Colonic mucosa (tissue), 4 donors: ENCODE measurements around the gene TBC1D17. TPM values are rescaled to one million over a fixed set of nuclear protein-coding genes. Genes with fewer than 3 reads are reported as not detected.

Experiments used
- DNase-seq: peaks from one replicate; pipeline ENCODE4 v3.0.0-alpha.2; 2020
- H3K27ac ChIP-seq: fragments of 200-600 bp; one replicate; pipeline ENCODE4 v1.8.0; 2021
- H3K27me3 ChIP-seq: fragments of 200-600 bp; one replicate; pipeline ENCODE4 v1.8.0; 2021
- H3K36me3 ChIP-seq: fragments of 200-600 bp; one replicate; pipeline ENCODE4 v1.8.0; 2021
- H3K4me1 ChIP-seq: fragments of 200-600 bp; one replicate; pipeline ENCODE4 v1.8.0; 2021; ENCODE audit warnings: mild to moderate bottlenecking
- H3K4me3 ChIP-seq: fragments of 200-600 bp; one replicate; pipeline ENCODE4 v1.8.0; 2021
- H3K9ac ChIP-seq, 2 donors: one replicate each; pipeline ENCODE4 v1.7.0; 2013; ENCODE audit warnings: control low read depth in 2 of 2, low read depth in 2 of 2, low read length in 2 of 2
- H3K9me3 ChIP-seq: fragments of 200-600 bp; one replicate; pipeline ENCODE4 v1.8.0; 2021
- CTCF ChIP-seq: fragments of 200-600 bp; IDR thresholded peaks from one replicate; pipeline ENCODE4 v1.8.0; 2022; ENCODE audit warnings: antibody characterized with exemption, mild to moderate bottlenecking
- intact Hi-C: fragments of 100-400 bp; cut with DNase I; formaldehyde crosslinking; loops from one replicate; pipeline ENCODE4 v1.14.1; 2022
- total RNA-seq, 2 donors: library from RNA; stranded (reverse); fragmentation: NEBNext Ultra II Directional in 1 of 2; extraction: Animal tissue kit (Norgen Biotek cat#: 25700) in 1 of 2; gene quantifications; one replicate each; pipeline ENCODE4 v1.2.1, GENCODE V29; 2021
- donor health status: healthy.
- donor health status: DM: no; HTN: no; CAD: no.
- donor health status: DM: no; HTN: no; CAD: no.

TBC1D17 gene
- total RNA-seq, 2 donors from 2014 or later, result 29.4 to 33.7 TPM

GRCh38 chr19:49861541-49862378 is 15.7 kb upstream of the TBC1D17 start:
- Histone ChIP-seq H3K9ac (no peak overlapping the region), H3K36me3 (peaks cover 7% of the 10 kb centered on the region), H3K27me3 (no peaks in the 10 kb centered on the region), H3K4me1 (peaks cover 15% of the 10 kb centered on the region), H3K4me3 (no peak overlapping the region), H3K9me3 (no peaks in the 10 kb centered on the region), H3K27ac (no peak overlapping the region)
- TF ChIP-seq CTCF, result no peak
- no peak for DNase-seq
- intact Hi-C loops, result loop anchor here (10.0 kb wide), 1 partner anchor 47 kb away; the partner anchor contains the start of genes FUZ and MED25

GRCh38 chr19:49862391-49863253 is 14.9 kb upstream of the TBC1D17 start:
- H3K9me3 ChIP-seq, result no peaks in the 10 kb centered on the region
- TF ChIP-seq CTCF, result no peak
- no peaks in the 10 kb centered on the region for H3K36me3 ChIP-seq
- H3K9ac ChIP-seq, result no peak overlapping the region
- H3K4me1 ChIP-seq, result peaks cover 15% of the 10 kb centered on the region
- no peaks in the 10 kb centered on the region for H3K27me3 ChIP-seq
- DNase-seq, result peak; percentile 26
- no peak overlapping the region for H3K27ac ChIP-seq
- no peak overlapping the region for H3K4me3 ChIP-seq
- intact Hi-C loops, result loop anchor here (10.0 kb wide), 1 partner anchor 48 kb away; the partner anchor contains the start of genes FUZ and MED25

GRCh38 chr19:49863254-49863934 is 14.1 kb upstream of the TBC1D17 start:
- no peak for DNase-seq
- Histone ChIP-seq H3K27ac (no peak overlapping the region), H3K9ac (no peak overlapping the region), H3K4me1 (peaks cover 15% of the 10 kb centered on the region), H3K36me3 (no peaks in the 10 kb centered on the region), H3K9me3 (no peaks in the 10 kb centered on the region), H3K4me3 (no peak overlapping the region), H3K27me3 (no peaks in the 10 kb centered on the region)
- no peak for TF ChIP-seq CTCF
- intact Hi-C loops, result loop anchor here (10.0 kb wide), 1 partner anchor 49 kb away; the partner anchor contains the start of genes FUZ and MED25

GRCh38 chr19:49863935-49864320 is 13.6 kb upstream of the TBC1D17 start:
- Histone ChIP-seq H3K36me3 (no peaks in the 10 kb centered on the region), H3K27ac (no peak overlapping the region), H3K4me1 (peaks cover 15% of the 10 kb centered on the region), H3K9me3 (no peaks in the 10 kb centered on the region), H3K9ac (no peak overlapping the region), H3K4me3 (no peak overlapping the region), H3K27me3 (no peaks in the 10 kb centered on the region)
- intact Hi-C loops, result loop anchor here (10.0 kb wide), 1 partner anchor 49 kb away; the partner anchor contains the start of genes FUZ and MED25
- no peak for TF ChIP-seq CTCF
- DNase-seq, result peak; percentile 22

- H3K36me3 ChIP-seq, result no peaks in the 10 kb centered on the region
- no peak for DNase-seq
- H3K9ac ChIP-seq, result no peak overlapping the region
- H3K27me3 ChIP-seq, result no peaks in the 10 kb centered on the region
- intact Hi-C loops, result loop anchor here (10.0 kb wide), 1 partner anchor 50 kb away; the partner anchor contains the start of genes FUZ and MED25
- peaks cover 15% of the 10 kb centered on the region for H3K4me1 ChIP-seq
- no peak overlapping the region for H3K27ac ChIP-seq
- H3K4me3 ChIP-seq, result no peak overlapping the region
- no peak for TF ChIP-seq CTCF
- H3K9me3 ChIP-seq, result no peaks in the 10 kb centered on the region
Measured at GRCh38 chr19:49864890-49865289, 12.6 kb upstream of the TBC1D17 start.
